ENCODE results near the gene PGPEP1.

Gene PGPEP1

GRCh38 chr19:18309525-18310064 lies 30.8 kb upstream of the PGPEP1 start:
- no peak for TF ChIP-seq EZH2 (IDR thresholded peaks at IDR 0.05; ENCODE audit: borderline replicate concordance, low read length)
- TF ChIP-seq CTCF (IDR thresholded peaks at IDR 0.05; ENCODE audit: low read length), result no peak
- no peaks in the 10 kb centered on the region for H3K27me3 ChIP-seq (ENCODE audit: insufficient read depth, low read length)
- H3K36me3 ChIP-seq (ENCODE audit: insufficient read depth, low read length), result peaks cover 53% of the 10 kb centered on the region
- H3K4me1 ChIP-seq (ENCODE audit: insufficient read depth, low read length, severe bottlenecking), result peaks cover 33% of the 10 kb centered on the region
- H3K27ac ChIP-seq (ENCODE audit: low read depth, low read length, poor library complexity, severe bottlenecking), result no peak overlapping the region
- no peaks in the 10 kb centered on the region for H3K9me2 ChIP-seq (ENCODE audit: low read depth, low read length)
- no peaks in the 10 kb centered on the region for H3F3A ChIP-seq (ENCODE audit: insufficient read depth, low read length)
- H3K4me2 ChIP-seq (ENCODE audit: low read length), result no peak overlapping the region
- no peak overlapping the region for H3K9ac ChIP-seq (ENCODE audit: low read length)
- H2AFZ ChIP-seq (ENCODE audit: low read length), result no peak overlapping the region
- no peak overlapping the region for H3K4me3 ChIP-seq (ENCODE audit: low read depth, low read length, poor library complexity, severe bottlenecking)
- no peaks in the 10 kb centered on the region for H3K9me3 ChIP-seq (ENCODE audit: low read length)
- no peaks in the 10 kb centered on the region for H4K20me1 ChIP-seq (ENCODE audit: insufficient read depth, low read length)
- no peaks in the 10 kb centered on the region for H3K79me2 ChIP-seq (ENCODE audit: insufficient read depth, low read length)

- no peak for TF ChIP-seq EZH2 (IDR thresholded peaks at IDR 0.05; ENCODE audit: borderline replicate concordance, low read length)
- no peak for TF ChIP-seq CTCF (IDR thresholded peaks at IDR 0.05; ENCODE audit: low read length)
- no peaks in the 10 kb centered on the region for H3K79me2 ChIP-seq (ENCODE audit: insufficient read depth, low read length)
- H3K9me2 ChIP-seq (ENCODE audit: low read depth, low read length), result no peaks in the 10 kb centered on the region
- H4K20me1 ChIP-seq (ENCODE audit: insufficient read depth, low read length), result no peaks in the 10 kb centered on the region
- no peaks in the 10 kb centered on the region for H3K9me3 ChIP-seq (ENCODE audit: low read length)
- no peak overlapping the region for H3K27ac ChIP-seq (ENCODE audit: low read depth, low read length, poor library complexity, severe bottlenecking)
- no peaks in the 10 kb centered on the region for H3K27me3 ChIP-seq (ENCODE audit: insufficient read depth, low read length)
- H3F3A ChIP-seq (ENCODE audit: insufficient read depth, low read length), result no peaks in the 10 kb centered on the region
- peaks cover 53% of the 10 kb centered on the region for H3K36me3 ChIP-seq (ENCODE audit: insufficient read depth, low read length)
- H3K4me1 ChIP-seq (ENCODE audit: insufficient read depth, low read length, severe bottlenecking), result peaks cover 26% of the 10 kb centered on the region
- H2AFZ ChIP-seq (ENCODE audit: low read length), result no peak overlapping the region
- no peak overlapping the region for H3K4me2 ChIP-seq (ENCODE audit: low read length)
- no peak overlapping the region for H3K9ac ChIP-seq (ENCODE audit: low read length)
- H3K4me3 ChIP-seq (ENCODE audit: low read depth, low read length, poor library complexity, severe bottlenecking), result no peak overlapping the region
These were observed 30.1 kb upstream of the PGPEP1 start for GRCh38 chr19:18310118-18310909.

GRCh38 chr19:18310966-18311365 lies 29.4 kb upstream of the PGPEP1 start:
- Histone ChIP-seq H3K9me3 (ENCODE audit: low read length) (no peaks in the 10 kb centered on the region), H3K4me3 (ENCODE audit: low read depth, low read length, poor library complexity, severe bottlenecking) (no peak overlapping the region), H2AFZ (ENCODE audit: low read length) (no peak overlapping the region), H3K79me2 (ENCODE audit: insufficient read depth, low read length) (no peaks in the 10 kb centered on the region), H3K4me2 (ENCODE audit: low read length) (no peak overlapping the region), H3K9me2 (ENCODE audit: low read depth, low read length) (no peaks in the 10 kb centered on the region), H3K9ac (ENCODE audit: low read length) (no peak overlapping the region), H3F3A (ENCODE audit: insufficient read depth, low read length) (no peaks in the 10 kb centered on the region), H3K27me3 (ENCODE audit: insufficient read depth, low read length) (no peaks in the 10 kb centered on the region), H3K27ac (ENCODE audit: low read depth, low read length, poor library complexity, severe bottlenecking) (no peak overlapping the region), H3K4me1 (ENCODE audit: insufficient read depth, low read length, severe bottlenecking) (peaks cover 25% of the 10 kb centered on the region), H3K36me3 (ENCODE audit: insufficient read depth, low read length) (peaks cover 53% of the 10 kb centered on the region), H4K20me1 (ENCODE audit: insufficient read depth, low read length) (no peaks in the 10 kb centered on the region)
- TF ChIP-seq EZH2 (IDR thresholded peaks at IDR 0.05; ENCODE audit: borderline replicate concordance, low read length), result no peak
- no peak for TF ChIP-seq CTCF (IDR thresholded peaks at IDR 0.05; ENCODE audit: low read length)

All from OCI-LY1 (cell line).